Progenitor cell of endocrine pancreas (in vitro differentiated cells): Measurements from ENCODE around the gene LENEP. TPM values are rescaled to one million over a fixed set of nuclear protein-coding genes. Genes with fewer than 3 reads are reported as not detected.

Experiments
- DNase-seq: peaks from one replicate; pipeline ENCODE4 v3.0.0; 2021; ENCODE audit warnings: low spot score; ENCODE audit not compliant: unreplicated experiment
- H3K27ac Mint-ChIP-seq: 2 replicates; pipeline ENCODE4 v1.8.0; 2021; ENCODE audit warnings: mild to moderate bottlenecking, moderate library complexity, mixed read lengths
- H3K27me3 Mint-ChIP-seq: 2 replicates; pipeline ENCODE4 v1.8.0; 2021; ENCODE audit warnings: mixed read lengths
- H3K36me3 Mint-ChIP-seq: 2 replicates; pipeline ENCODE4 v1.8.0; 2022; ENCODE audit warnings: mixed read lengths; ENCODE audit not compliant: insufficient read depth
- H3K4me1 Mint-ChIP-seq: 2 replicates; pipeline ENCODE4 v1.8.0; 2021; ENCODE audit warnings: low read depth, mixed read lengths
- H3K4me3 Mint-ChIP-seq: 2 replicates; pipeline ENCODE4 v1.8.0; 2021; ENCODE audit warnings: low read depth, mild to moderate bottlenecking, moderate library complexity, mixed read lengths
- H3K9me3 Mint-ChIP-seq: 2 replicates; pipeline ENCODE4 v1.8.0; 2021; ENCODE audit warnings: low read depth, mixed read lengths
- total RNA-seq: library from RNA; stranded (reverse); gene quantifications from 2 replicates; pipeline ENCODE4 v1.2.1, GENCODE V29; 2021
- TF ChIP-seq, protein P1 (sequence below): fragments of 200-600 bp; sonication (generic); IDR thresholded peaks from one replicate; pipeline ENCODE4 v1.5.0; 2021; ENCODE audit warnings: antibody characterized with exemption, mild to moderate bottlenecking; ENCODE audit not compliant: unreplicated experiment

Gene LENEP
- total RNA-seq, 1 donor from 2014 or later: 0.84 TPM

- no peak overlapping the region for H3K27ac Mint-ChIP-seq
- no peaks in the 10 kb centered on the region for H3K27me3 Mint-ChIP-seq
- H3K4me3 Mint-ChIP-seq: no peak overlapping the region
- H3K36me3 Mint-ChIP-seq: peaks cover 3% of the 10 kb centered on the region
- no peaks in the 10 kb centered on the region for H3K9me3 Mint-ChIP-seq
- no peak for DNase-seq
- TF ChIP-seq, protein P1, sequence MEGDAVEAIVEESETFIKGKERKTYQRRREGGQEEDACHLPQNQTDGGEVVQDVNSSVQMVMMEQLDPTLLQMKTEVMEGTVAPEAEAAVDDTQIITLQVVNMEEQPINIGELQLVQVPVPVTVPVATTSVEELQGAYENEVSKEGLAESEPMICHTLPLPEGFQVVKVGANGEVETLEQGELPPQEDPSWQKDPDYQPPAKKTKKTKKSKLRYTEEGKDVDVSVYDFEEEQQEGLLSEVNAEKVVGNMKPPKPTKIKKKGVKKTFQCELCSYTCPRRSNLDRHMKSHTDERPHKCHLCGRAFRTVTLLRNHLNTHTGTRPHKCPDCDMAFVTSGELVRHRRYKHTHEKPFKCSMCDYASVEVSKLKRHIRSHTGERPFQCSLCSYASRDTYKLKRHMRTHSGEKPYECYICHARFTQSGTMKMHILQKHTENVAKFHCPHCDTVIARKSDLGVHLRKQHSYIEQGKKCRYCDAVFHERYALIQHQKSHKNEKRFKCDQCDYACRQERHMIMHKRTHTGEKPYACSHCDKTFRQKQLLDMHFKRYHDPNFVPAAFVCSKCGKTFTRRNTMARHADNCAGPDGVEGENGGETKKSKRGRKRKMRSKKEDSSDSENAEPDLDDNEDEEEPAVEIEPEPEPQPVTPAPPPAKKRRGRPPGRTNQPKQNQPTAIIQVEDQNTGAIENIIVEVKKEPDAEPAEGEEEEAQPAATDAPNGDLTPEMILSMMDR: no peak
- H3K4me1 Mint-ChIP-seq: peaks cover 5% of the 10 kb centered on the region
Observed at GRCh38 chr1:155012026-155012546, 18.7 kb downstream of the LENEP start.

DNA sequence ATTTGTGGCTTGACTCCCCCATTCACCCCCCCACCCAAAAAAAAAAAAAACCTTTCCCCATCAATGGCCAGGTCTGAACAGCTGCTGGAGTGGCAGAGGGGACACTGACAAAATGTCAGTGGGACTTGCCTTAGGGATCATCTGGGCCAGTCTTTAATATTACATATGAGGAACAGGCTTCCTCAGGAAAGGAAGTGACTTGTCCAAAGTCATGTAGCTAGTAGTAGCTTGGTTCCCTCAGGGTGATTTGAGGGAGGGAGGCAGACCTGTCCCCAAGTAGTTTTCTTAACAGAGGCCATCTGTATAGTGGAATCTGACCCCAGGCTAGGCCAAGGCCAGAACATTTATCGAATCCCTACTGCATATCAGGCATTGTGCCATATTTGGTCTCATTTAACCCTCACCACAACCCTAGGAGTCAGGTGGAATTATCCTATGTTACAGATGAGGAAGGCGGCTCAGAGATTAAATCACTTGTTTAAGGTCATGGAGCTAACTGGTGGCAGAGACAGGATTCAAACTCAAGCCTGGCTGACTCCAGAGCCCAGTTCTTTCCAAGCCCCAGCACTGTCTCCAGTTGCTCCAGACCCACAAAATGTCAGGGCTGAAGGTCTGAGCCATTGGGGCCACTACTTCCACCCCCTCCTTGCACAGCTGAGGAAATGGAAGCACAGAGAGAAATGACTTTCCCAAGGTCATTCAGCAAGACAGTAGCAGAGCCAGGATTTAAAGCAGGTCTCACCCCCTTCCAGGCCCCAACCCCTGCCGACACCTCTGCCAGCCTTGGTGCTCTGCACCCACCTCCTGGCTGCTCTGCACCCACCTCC, 19.6 kb downstream of the LENEP start:
- TF ChIP-seq, protein P1: no peak
- H3K4me1 Mint-ChIP-seq: peaks cover 5% of the 10 kb centered on the region
- no peaks in the 10 kb centered on the region for H3K27me3 Mint-ChIP-seq
- DNase-seq: no peak
- peak overlapping the region; percentile 42 for H3K27ac Mint-ChIP-seq
- H3K4me3 Mint-ChIP-seq: no peak overlapping the region
- H3K36me3 Mint-ChIP-seq: peaks cover 3% of the 10 kb centered on the region
- H3K9me3 Mint-ChIP-seq: no peaks in the 10 kb centered on the region

DNA sequence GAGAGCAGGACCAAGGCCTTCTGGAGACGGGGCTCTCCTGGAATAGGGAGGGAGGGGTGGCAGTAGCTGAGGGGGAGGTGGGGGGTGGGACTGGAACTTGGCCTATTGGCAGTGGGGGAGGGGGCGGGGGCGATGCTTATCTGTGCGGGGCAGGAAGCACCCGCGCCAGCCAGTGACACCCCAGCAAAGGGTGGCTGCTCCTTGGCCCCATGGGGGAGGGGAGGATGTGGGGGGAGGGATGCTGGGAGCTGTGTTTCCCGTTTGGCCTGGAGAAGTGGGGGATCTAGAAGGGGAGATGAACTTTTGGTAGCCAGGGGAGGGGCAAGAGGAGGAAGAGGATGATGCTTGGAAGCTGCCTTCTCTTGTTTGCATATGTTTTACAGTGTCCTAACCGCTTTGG, 20.2 kb downstream of the LENEP start:
- Mint-ChIP-seq H3K27ac (no peak overlapping the region), H3K36me3 (peaks cover 3% of the 10 kb centered on the region), H3K9me3 (no peaks in the 10 kb centered on the region), H3K4me3 (no peak overlapping the region), H3K27me3 (no peaks in the 10 kb centered on the region), H3K4me1 (peaks cover 3% of the 10 kb centered on the region)
- TF ChIP-seq, protein P1: no peak
- DNase-seq: no peak

- Mint-ChIP-seq H3K4me1 (peaks cover 2% of the 10 kb centered on the region), H3K27ac (no peak overlapping the region), H3K9me3 (no peaks in the 10 kb centered on the region), H3K4me3 (no peak overlapping the region), H3K27me3 (no peaks in the 10 kb centered on the region), H3K36me3 (peaks cover 3% of the 10 kb centered on the region)
- no peak for DNase-seq
- TF ChIP-seq, protein P1: no peak
Observed at GRCh38 chr1:155014709-155015508, 21.5 kb downstream of the LENEP start.

DNA sequence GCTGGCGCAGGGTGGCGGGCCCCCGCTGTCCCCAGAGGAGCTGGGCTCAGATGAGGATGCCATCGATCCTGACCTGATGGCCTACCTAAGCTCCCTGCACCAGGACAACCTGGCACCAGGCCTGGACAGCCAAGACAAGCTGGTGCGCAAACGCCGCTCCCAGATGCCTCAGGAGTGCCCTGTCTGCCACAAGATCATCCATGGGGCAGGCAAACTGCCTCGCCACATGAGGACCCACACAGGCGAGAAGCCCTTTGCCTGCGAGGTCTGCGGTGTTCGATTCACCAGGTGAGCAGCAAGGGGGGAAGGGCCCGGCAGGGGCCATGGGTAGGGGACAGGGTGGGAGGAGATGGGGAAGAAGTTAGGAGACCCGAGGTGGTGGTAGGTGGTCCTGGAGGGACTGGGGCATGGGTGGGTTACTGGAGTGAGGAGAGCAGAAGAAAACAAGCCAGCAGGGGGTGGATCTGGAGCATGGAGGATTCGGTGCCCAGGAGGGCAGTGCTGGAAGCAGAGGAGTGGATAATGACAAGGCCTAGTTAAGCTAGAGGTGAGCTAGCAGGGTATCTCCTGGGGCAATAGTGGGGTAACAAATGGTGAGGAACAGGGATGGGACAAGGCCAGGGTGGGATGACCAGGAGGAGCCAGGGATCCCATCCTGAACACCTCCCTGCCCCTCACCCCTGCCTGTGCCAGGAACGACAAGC, 22.3 kb downstream of the LENEP start:
- Mint-ChIP-seq H3K36me3 (peaks cover 3% of the 10 kb centered on the region), H3K27ac (peak overlapping the region; percentile 24), H3K9me3 (no peaks in the 10 kb centered on the region), H3K4me3 (no peak overlapping the region), H3K27me3 (no peaks in the 10 kb centered on the region), H3K4me1 (peaks cover 2% of the 10 kb centered on the region)
- no peak for DNase-seq
- TF ChIP-seq, protein P1: no peak
